Loucy (cell line): ENCODE data around the gene RMI2.

Experiments
- CTCF ChIP-seq: fragments of 200-600 bp; sonication (generic); conservative IDR thresholded peaks from 2 replicates; pipeline ENCODE4 v1.5.1; 2014; ENCODE audit warnings: mild to moderate bottlenecking, antibody characterized with exemption, low read length
- EZH2phosphoT487 ChIP-seq: fragments of 200-600 bp; IDR thresholded peaks from 2 replicates; pipeline ENCODE4 v1.6.1; 2018; ENCODE audit warnings: antibody characterized with exemption, mild to moderate bottlenecking, moderate library complexity, borderline replicate concordance

DNA sequence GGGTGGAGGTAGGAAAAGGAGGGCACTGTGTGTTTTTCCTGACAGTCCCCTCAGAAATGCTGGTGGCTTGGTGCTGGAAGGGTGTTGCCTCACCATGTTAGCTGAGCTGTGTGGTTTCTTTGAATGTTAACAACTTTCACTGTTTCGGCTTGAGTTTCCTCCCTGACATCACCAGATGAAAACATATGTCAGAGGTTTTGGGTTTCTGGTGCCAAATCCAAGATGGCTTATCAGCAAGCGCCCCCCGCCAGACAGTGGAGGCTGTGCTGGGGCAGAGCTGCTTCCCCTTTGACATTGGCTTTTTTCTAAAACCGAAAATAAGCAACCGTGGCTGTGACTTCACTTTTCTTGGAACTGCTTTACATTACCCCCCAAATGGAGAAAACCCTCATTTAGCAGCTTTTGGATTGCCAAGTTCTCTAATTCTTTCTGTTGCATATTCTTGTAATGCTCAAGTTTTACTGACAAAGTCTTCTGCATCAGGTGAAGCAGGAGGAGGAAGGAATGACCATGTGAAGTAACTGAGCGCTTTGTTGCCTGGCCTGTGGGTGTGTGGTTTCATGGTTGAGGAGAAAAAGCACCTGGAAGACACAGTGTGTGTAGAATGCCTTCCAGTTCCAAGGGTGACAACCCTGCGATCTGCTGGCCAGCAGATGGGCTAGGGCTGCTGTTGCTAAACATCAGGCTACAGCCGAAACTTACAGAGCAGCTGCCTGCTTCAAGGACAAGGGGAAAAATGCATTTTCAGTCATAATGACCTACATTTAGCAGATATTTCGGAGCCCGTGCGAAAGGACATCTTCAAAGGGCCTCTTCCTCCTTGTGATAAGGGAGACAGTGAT is 9.7 kb downstream of the RMI2 start:
- TF ChIP-seq CTCF (no peak), EZH2phosphoT487 (no peak)
